HepG2 (cell line): Measurements from ENCODE around the gene NEU1. TPM values are rescaled to one million over a fixed set of nuclear protein-coding genes. Genes with fewer than 3 reads are reported as not detected.

Experiments
- AGO1 ChIP-seq: fragments of 200-400 bp; formaldehyde crosslinking; IDR thresholded peaks from 2 replicates; pipeline ENCODE4 v1.6.1; 2017; ENCODE audit warnings: mild to moderate bottlenecking, low read depth, low read length, moderate library complexity; ENCODE audit not compliant: poor library complexity, severe bottlenecking
- ATF7-NPFF ChIP-seq: sonication (generic); formaldehyde crosslinking; IDR thresholded peaks from 2 replicates; pipeline ENCODE4 v1.8.1; 2023; ENCODE audit warnings: mild to moderate bottlenecking, low read depth, missing genetic modification reagents, moderate library complexity
- BRD4 ChIP-seq: sonication (generic); formaldehyde crosslinking; IDR thresholded peaks from 2 replicates; pipeline ENCODE4 v1.4.0; 2020; ENCODE audit warnings: missing genetic modification reagents
- DR1 ChIP-seq: sonication (generic); formaldehyde crosslinking; IDR thresholded peaks from 2 replicates; pipeline ENCODE4 v1.8.0; 2021; ENCODE audit warnings: mild to moderate bottlenecking, missing genetic modification reagents, inconsistent platforms
- MBD4 ChIP-seq: IDR thresholded peaks from 2 replicates; pipeline ENCODE4 v1.6.1; 2012; ENCODE audit warnings: low read length, inconsistent platforms, borderline replicate concordance
- PHF21A ChIP-seq: sonication (generic); formaldehyde crosslinking; IDR thresholded peaks from 2 replicates; pipeline ENCODE4 v1.5.0; 2020; ENCODE audit warnings: mild to moderate bottlenecking, missing genetic modification reagents
- POLR2A ChIP-seq, 2 experiments: IDR thresholded peaks; 2 replicates each; pipeline ENCODE4 v1.6.1; 2011; ENCODE audit warnings: low read depth in 2 of 2, low read length in 2 of 2, mild to moderate bottlenecking in 1 of 2, moderate library complexity in 1 of 2; ENCODE audit not compliant: insufficient read depth in 1 of 2
- POLR2AphosphoS5 ChIP-seq: IDR thresholded peaks from 2 replicates; pipeline ENCODE4 v1.6.1; 2012; ENCODE audit warnings: low read depth, low read length
- POLR2G ChIP-seq: fragments of 200-400 bp; formaldehyde crosslinking; IDR thresholded peaks from 2 replicates; pipeline ENCODE4 v1.6.1; 2018; ENCODE audit warnings: mild to moderate bottlenecking, low read depth, low read length, moderate library complexity
- RARA ChIP-seq: IDR thresholded peaks from 2 replicates; pipeline ENCODE4 v1.6.1; 2016; ENCODE audit warnings: missing genetic modification reagents, missing compliant biosample characterization
- SMYD3 ChIP-seq: sonication (generic); formaldehyde crosslinking; IDR thresholded peaks from 2 replicates; pipeline ENCODE4 v1.8.1; 2023; ENCODE audit warnings: mild to moderate bottlenecking, missing genetic modification reagents
- SUZ12 ChIP-seq: fragments of 150-350 bp; IDR thresholded peaks from 2 replicates; pipeline ENCODE4 v1.6.1; 2014; ENCODE audit warnings: low read depth, low read length
- TEAD2 ChIP-seq: sonication (generic); formaldehyde crosslinking; IDR thresholded peaks from 2 replicates; pipeline ENCODE4 v1.9.0; 2021; ENCODE audit warnings: missing genetic modification reagents
- ZBTB21 ChIP-seq: sonication (generic); formaldehyde crosslinking; IDR thresholded peaks from 2 replicates; pipeline ENCODE4 v1.4.0; 2020; ENCODE audit warnings: missing genetic modification reagents
- ZFP90 ChIP-seq: sonication (generic); formaldehyde crosslinking; IDR thresholded peaks from 2 replicates; pipeline ENCODE4 v1.8.0; 2022; ENCODE audit warnings: missing genetic modification reagents, mild to moderate bottlenecking, inconsistent platforms, borderline replicate concordance
- ZKSCAN8 ChIP-seq: IDR thresholded peaks from 2 replicates; pipeline ENCODE4 v1.6.1; 2016; ENCODE audit warnings: borderline replicate concordance, missing genetic modification reagents, missing compliant biosample characterization
- ZMYM3 ChIP-seq: sonication (generic); formaldehyde crosslinking; IDR thresholded peaks from 2 replicates; pipeline ENCODE4 v1.5.1; 2020; ENCODE audit warnings: mild to moderate bottlenecking, missing genetic modification reagents
- ZNF335 ChIP-seq: sonication (generic); formaldehyde crosslinking; IDR thresholded peaks from 2 replicates; pipeline ENCODE4 v1.4.0; 2020; ENCODE audit warnings: missing genetic modification reagents
- ZSCAN21 ChIP-seq: sonication (generic); formaldehyde crosslinking; IDR thresholded peaks from 2 replicates; pipeline ENCODE4 v1.8.0; 2022; ENCODE audit warnings: mild to moderate bottlenecking, missing genetic modification reagents, moderate library complexity, borderline replicate concordance
- ZSCAN30 ChIP-seq: sonication (generic); formaldehyde crosslinking; IDR thresholded peaks from 2 replicates; pipeline ENCODE4 v1.5.0; 2020; ENCODE audit warnings: mild to moderate bottlenecking, missing genetic modification reagents
- ZSCAN5A ChIP-seq: sonication (generic); formaldehyde crosslinking; IDR thresholded peaks from 2 replicates; pipeline ENCODE4 v1.8.0; 2022; ENCODE audit warnings: mild to moderate bottlenecking, missing genetic modification reagents, borderline replicate concordance
- polyA plus RNA-seq, 8 experiments: library from polyadenylated mRNA; depleted of rRNA in 3 of 8; stranded (reverse) in 7 of 8; unstranded in 1 of 8; fragments of >200 nt; fragmentation: Illumina TruSeq in 4 of 8; extraction: Trizol in 4 of 8; gene quantifications; 2 replicates each; pipeline versions ENCODE4 v1.2.1 to v1.2.3, GENCODE V29; 2011 to 2016; ENCODE audit warnings: low read depth in 4 of 8, missing spikeins in 1 of 8, mixed read lengths in 1 of 8; ENCODE audit not compliant: insufficient read depth in 1 of 8
- total RNA-seq, 5 experiments: library from RNA; depleted of rRNA; stranded (reverse); fragments of >200 nt; fragmentation: Illumina TruSeq; extraction: Trizol; gene quantifications; 2 replicates each; pipeline ENCODE4 v1.2.3, GENCODE V29; 2016; ENCODE audit warnings: low read depth in 1 of 5
- TF ChIP-seq, protein P1 (sequence below): sonication (generic); formaldehyde crosslinking; IDR thresholded peaks from 2 replicates; pipeline ENCODE4 v1.5.1; 2020; ENCODE audit warnings: missing genetic modification reagents, mild to moderate bottlenecking, borderline replicate concordance
- TF ChIP-seq, protein P2 (sequence below): sonication (generic); formaldehyde crosslinking; IDR thresholded peaks from 2 replicates; pipeline ENCODE4 v1.4.0; 2020; ENCODE audit warnings: missing genetic modification reagents
- TF ChIP-seq, protein P3 (sequence below): sonication (generic); IDR thresholded peaks from 2 replicates; pipeline ENCODE4 v1.6.1; 2016; ENCODE audit warnings: low read depth, borderline replicate concordance
- TF ChIP-seq, protein P4 (sequence below): sonication (generic); formaldehyde crosslinking; IDR thresholded peaks from 2 replicates; pipeline ENCODE4 v1.4.0; 2020; ENCODE audit warnings: missing genetic modification reagents, borderline replicate concordance

The NEU1 gene
- total and polyA plus RNA-seq, 2 of the 13 experiments (the other 11 are each of a cell fraction or from before 2014, with no cell fraction given), result 215 to 297 TPM

GRCh38 chr6:31898383-31899011 is 35.9 kb upstream of the NEU1 start (continued):
- TF ChIP-seq, protein P1, sequence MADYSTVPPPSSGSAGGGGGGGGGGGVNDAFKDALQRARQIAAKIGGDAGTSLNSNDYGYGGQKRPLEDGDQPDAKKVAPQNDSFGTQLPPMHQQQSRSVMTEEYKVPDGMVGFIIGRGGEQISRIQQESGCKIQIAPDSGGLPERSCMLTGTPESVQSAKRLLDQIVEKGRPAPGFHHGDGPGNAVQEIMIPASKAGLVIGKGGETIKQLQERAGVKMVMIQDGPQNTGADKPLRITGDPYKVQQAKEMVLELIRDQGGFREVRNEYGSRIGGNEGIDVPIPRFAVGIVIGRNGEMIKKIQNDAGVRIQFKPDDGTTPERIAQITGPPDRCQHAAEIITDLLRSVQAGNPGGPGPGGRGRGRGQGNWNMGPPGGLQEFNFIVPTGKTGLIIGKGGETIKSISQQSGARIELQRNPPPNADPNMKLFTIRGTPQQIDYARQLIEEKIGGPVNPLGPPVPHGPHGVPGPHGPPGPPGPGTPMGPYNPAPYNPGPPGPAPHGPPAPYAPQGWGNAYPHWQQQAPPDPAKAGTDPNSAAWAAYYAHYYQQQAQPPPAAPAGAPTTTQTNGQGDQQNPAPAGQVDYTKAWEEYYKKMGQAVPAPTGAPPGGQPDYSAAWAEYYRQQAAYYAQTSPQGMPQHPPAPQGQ, result no peak
- TF ChIP-seq MBD4 (0 out of 2 replicates have a peak, but pooled peaks have one; percentile 55), SUZ12 (peak; percentile 78), ZNF335 (CRISPR knock-in tag) (peak; percentile 98), ZSCAN5A (0 out of 2 replicates have a peak, but pooled peaks have one; percentile 34), BRD4 (CRISPR knock-in tag) (no peak), POLR2G (peak; percentile 25; the same call in 1 of the 2 replicates), SMYD3 (CRISPR knock-in tag) (0 out of 2 replicates have a peak, but pooled peaks have one; percentile 55), ZSCAN30 (no peak), POLR2AphosphoS5 (peak; percentile 29; the same call in 1 of the 2 replicates), ZKSCAN8 (no peak), ZFP90 (CRISPR knock-in tag) (0 out of 2 replicates have a peak, but pooled peaks have one; percentile 50), RARA (no peak), TEAD2 (CRISPR knock-in tag) (no peak), ZSCAN21 (CRISPR knock-in tag) (no peak), ZMYM3 (CRISPR knock-in tag) (no peak), ATF7-NPFF (CRISPR knock-in tag) (no peak), ZBTB21 (0 out of 2 replicates have a peak, but pooled peaks have one; percentile 48), AGO1 (no peak), DR1 (CRISPR knock-in tag) (no peak), PHF21A (CRISPR knock-in tag) (peak; percentile 14; the same call in 1 of the 2 replicates), POLR2A (IDR thresholded peaks at IDR 0.05; ENCODE audit: insufficient read depth in 1 of 2, low read depth in 2 of 2, low read length in 2 of 2) (peak; percentile 9 to 36; a peak in 2 of 4 replicates)
- TF ChIP-seq, protein P2, sequence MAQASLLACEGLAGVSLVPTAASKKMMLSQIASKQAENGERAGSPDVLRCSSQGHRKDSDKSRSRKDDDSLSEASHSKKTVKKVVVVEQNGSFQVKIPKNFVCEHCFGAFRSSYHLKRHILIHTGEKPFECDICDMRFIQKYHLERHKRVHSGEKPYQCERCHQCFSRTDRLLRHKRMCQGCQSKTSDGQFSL (CRISPR knock-in tag), result no peak
- TF ChIP-seq, protein P3, sequence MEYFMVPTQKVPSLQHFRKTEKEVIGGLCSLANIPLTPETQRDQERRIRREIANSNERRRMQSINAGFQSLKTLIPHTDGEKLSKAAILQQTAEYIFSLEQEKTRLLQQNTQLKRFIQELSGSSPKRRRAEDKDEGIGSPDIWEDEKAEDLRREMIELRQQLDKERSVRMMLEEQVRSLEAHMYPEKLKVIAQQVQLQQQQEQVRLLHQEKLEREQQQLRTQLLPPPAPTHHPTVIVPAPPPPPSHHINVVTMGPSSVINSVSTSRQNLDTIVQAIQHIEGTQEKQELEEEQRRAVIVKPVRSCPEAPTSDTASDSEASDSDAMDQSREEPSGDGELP, result no peak
- TF ChIP-seq, protein P4, sequence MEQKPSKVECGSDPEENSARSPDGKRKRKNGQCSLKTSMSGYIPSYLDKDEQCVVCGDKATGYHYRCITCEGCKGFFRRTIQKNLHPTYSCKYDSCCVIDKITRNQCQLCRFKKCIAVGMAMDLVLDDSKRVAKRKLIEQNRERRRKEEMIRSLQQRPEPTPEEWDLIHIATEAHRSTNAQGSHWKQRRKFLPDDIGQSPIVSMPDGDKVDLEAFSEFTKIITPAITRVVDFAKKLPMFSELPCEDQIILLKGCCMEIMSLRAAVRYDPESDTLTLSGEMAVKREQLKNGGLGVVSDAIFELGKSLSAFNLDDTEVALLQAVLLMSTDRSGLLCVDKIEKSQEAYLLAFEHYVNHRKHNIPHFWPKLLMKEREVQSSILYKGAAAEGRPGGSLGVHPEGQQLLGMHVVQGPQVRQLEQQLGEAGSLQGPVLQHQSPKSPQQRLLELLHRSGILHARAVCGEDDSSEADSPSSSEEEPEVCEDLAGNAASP (CRISPR knock-in tag), result peak; percentile 86; the same call in 1 of the 2 replicates
